ENCODE measurements around the gene RASD1.

RASD1 gene

DNA sequence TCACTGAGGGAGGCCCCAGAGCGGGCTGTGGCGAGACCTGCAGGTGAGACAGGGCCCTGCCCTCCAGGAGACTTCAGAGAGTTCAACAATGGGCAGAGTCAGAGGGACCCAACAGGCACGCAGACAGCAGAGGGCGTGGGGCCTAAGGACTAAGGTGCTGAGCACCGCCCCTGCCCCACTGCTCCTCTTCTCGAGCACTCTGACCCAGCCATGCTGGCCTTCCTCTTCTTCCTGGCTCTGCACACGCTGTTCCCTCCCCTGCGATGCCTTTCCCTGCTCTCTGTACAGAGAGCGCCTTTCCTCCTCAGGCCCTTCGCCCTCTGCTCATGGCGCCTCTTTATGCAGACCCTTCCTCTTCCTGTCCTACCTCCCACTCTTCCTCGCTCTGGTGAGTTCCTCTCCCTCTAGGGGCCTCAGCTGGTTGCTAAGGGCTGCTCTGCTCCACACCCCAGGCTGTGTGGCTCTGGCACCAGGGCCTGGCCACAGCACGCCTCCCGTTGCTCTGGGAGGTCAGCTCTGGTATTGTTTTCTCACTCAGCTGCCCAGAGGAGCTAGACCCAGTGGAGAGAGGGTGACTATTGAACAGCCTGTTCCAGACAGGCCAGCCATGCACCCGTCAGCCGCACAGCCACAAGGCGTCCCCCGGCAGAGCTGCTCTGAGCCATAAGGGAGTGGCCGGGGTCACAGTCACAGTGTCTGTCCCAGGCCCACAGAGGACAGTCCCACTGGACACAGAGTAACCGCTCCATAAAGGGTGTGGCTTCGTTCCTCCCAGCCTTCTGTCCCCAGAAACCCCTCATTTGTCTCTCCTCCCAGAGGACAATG is 13.6 kb upstream of the RASD1 start:
- no peak for DNase-seq

DNA sequence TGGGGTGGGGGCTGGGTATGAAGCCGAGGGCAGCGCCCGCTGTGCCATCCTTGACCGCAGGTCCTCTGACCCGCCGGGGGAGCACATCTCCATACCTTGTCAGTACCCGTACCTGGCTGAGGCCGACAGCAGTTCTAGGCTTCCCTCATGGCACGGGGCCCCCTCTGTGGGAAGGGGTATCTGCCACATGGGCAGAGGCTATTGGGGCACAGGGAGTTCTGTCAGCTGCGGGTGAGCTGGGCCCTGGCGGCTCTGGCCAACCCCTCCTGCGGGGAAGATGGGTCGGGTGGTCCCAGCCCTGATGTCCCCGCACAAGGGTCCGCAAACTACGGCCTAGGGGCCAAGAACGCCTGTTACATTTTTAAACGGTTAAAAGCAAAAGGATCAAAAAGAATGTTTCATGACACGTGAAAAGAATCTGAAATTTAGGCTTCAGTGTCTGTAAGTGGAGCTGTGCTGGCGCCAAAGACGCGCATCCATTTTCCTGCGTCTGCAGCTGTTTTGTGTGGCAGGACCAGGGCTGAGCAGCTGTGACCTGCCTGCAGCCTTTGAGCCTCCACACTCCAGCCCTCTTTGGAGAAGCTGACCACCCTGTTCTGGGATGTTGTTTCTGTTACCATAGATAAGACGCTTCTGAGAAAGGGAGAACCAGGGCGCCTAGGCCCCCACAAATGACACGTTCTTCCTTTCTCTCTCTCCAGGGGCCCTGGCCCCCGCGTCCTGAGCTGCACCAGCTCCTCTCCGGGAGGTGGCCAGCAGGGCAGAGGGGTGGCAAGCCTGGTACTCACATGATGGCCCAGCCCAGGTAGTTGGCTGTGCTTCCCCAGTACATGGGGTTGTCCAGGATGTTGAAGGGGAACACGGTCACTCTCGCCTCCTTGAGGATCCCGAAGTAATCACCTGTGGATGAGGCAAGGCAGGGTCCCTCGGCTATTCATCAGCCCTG is 12.7 kb upstream of the RASD1 start:
- DNase-seq: no peak

DNA sequence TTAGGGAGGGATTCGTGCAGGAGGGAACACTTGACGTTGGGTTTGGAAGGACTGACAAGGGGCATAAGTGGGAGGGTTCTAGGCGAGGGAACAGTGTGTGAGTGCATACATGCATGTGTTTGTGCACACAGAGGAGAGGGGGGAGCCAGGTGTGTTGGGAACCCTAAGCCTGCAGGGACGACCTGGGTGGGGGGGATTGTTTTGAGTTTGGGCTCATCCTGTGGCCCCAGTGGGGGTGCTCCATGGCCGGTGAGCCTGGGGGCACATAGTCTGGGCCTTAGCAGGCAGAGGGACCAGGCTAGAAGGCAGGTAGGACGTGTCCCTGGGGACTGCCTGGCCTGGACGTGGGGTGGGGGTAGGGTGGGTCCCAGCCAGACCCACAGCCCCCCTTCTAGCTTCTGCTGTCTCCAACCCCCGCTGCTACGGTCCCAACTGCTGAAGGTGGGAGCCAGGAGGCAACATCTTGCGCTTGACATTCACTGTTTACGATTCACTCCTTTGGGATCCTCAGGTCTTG is 11.9 kb upstream of the RASD1 start:
- no peak for DNase-seq

DNA sequence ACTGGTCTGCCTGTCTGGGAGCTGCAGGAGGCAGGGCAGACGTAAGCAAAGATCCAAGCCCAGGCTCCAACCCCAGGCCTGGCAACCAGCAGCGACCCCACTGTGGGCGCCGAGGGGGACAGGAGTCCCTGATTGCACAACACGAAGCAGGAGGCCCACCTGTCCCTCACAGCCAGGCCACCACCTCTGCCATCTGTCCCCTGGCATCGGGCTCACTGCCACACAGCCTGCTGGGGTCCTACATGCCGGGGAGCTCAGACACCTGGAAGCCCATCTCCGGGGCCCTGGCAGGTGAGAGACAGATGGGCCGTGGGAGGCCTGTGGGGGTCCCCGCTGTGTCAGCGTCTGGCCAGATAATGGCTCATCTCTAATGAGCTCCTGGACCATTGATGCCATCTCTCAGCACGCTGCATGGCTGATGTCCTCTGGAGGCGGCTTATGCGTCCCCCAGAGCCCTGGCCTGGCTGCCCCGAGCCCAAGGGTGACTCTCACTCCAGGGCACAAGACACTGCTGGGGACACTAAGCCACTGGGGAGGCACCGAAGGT is 11.3 kb upstream of the RASD1 start:
- DNase-seq: peak; percentile 83

DNA sequence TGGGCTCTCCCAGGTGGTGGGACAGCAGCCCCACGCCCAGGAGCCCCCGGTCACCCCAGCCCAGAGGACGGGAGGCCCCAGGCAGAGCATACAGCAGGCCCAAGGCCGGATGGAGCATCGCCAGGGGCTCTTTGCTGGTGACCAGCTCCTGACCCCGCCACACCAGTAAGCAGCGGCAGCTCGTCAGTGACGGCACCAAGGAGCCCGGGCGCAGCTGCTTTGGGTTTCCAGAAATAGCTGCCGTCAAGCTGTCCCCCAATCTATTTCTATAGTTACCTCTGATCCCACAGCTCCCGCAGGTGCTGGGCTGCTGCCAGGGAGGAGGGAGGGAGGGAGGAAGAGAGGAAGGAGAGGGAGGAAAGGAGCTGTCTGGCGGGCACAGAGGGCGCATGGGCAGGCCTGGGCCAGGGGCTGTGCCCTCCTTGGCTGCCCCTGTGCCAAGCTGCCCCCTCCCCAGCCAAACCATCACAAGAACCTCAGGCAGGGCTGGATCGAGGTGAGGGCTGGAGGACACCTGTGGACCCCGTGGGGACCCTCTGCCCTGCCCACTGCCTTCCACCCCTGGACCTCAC is 10.8 kb upstream of the RASD1 start:
- peak; percentile 67 for DNase-seq

DNA sequence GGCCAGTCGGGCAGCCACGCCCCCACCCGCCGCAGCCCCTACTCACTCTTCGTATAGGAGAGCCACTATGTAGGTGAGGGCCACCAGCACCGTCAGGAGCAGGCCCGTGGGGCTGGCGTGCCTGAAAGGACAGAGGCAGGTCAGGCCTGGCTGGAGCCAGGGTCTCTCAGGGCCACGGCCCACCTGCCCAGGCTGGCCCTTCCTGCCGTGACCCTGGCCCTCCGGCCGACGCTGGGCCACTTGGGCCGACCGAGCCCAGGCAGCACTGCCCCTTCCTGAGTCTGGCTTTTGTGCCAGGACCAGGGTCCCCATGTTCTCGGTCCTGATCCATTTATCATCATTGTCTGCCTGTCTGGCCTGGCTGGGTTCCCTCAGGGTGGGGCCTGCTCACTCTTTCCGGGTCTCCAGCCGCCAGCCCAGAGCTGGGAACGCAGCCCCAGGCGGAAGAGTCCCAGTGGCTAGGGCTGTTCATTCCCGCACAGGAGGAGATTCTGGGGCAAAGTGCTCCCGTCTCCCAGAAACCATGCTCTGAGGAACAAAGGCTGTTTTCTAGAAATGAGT is 10.1 kb upstream of the RASD1 start:
- no peak for DNase-seq

DNA sequence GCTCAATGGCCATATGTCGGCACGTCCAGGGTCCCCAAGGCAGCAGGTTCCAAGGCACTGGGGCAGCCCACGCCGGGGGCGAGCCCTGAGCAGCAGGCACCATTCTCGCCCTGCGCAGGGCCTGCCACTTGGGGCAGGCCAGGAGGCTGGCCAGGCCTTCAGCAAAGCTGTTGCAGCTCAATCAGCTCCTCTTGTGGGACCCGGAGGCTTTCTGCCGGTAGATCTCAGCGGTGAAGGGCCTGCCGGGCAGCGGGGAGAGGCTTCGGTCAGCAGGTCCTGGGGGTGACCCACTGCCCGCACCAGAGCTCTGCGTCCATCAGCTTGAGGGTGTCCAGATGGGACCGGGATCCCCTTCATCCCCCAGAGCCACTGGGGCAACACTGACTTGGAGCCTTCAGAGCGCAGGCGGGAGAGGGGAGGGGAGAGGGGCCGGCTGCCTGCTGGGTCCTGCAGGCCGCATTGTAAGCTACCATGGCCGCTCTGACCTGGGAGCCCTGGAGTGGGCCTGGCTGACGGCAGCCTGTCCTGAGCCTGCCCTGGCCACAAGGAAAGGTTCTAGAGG is 9.5 kb upstream of the RASD1 start:
- DNase-seq: no peak

DNA sequence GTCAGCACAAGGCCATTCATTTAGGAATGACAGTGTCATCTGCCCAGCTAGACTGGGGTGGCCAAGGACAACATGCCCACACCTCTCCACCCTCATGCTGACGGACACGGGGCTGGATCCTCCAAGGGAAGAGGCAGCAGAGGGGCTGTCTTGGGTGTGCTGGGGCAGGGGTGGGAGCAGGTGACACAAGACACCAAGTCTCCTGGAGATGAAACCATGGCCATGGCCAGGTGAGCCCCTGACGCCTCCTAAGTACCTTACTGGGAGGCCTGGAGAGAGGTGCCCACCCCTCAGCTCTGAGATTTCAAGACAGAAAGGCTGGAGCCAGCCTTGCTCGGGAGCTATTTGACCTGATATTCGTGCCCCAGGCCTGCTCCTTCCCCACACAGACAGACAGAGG is 9.0 kb upstream of the RASD1 start:
- DNase-seq: no peak

DNA sequence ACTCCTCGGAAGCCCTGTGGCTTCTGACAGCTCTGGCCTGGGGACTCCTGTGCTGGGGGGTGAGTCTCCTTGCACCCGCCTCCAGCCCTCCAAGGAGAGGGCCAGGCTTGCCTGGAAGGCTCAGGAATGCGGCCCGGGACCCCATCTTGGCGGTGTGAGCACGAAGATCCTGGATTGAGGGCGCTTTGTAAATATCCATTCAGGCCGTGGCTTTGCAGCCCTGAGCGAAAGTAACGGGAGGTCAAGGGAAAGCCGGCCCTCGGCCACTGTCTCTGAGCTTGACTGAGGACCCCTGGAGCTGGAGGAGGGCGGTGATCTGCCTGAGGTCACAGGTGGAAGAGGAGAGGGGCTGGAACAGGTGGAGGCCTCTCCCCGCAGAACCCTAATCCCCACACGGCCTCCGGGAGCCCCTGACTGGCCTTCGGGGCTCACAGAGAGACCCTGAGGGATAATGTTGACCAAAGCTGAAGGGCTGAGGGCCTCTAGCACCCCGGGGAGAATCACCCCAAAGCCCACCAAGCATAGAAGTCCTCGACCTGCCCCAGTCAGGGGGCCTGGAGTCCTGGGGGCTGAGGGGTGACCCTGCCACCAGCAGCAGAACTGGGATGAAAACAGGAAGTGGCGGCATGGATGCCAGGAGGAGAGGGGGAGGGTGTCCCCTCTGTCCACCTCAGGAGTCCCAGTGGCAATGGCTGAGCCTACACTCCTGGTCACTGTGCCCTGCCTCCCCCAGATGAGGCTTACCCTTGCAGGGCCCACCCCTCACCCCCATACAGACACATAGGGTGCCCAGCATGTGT is 8.3 kb upstream of the RASD1 start:
- no peak for DNase-seq

DNA sequence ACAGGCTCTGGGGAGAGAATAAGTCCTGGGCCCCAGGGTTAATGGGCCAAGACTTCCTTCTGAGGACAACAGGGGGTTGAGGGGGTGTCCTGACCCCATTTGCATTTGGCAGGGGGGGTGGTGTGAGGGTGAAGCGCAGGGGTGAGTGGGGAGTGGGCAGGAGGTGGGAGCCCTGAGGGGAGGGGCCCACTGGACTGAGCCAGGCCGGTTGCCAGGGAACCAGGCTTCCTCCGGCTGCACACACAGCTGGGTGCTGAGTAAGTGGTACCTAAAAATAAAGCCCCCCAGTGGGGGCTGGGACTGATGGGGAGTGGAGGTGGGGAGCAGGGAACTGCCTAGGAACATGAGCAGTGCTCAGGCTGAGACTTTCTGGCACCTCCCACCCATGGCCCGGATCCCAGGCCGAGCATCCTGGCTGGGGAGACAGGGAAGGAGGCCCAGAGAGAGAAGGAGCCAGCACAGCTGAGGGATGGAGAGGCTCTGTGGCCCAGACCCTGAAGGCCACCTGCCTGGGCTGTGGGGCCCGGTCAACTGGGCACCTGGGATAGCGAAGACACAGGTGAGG is 7.5 kb upstream of the RASD1 start:
- peak; percentile 25 for DNase-seq

DNA sequence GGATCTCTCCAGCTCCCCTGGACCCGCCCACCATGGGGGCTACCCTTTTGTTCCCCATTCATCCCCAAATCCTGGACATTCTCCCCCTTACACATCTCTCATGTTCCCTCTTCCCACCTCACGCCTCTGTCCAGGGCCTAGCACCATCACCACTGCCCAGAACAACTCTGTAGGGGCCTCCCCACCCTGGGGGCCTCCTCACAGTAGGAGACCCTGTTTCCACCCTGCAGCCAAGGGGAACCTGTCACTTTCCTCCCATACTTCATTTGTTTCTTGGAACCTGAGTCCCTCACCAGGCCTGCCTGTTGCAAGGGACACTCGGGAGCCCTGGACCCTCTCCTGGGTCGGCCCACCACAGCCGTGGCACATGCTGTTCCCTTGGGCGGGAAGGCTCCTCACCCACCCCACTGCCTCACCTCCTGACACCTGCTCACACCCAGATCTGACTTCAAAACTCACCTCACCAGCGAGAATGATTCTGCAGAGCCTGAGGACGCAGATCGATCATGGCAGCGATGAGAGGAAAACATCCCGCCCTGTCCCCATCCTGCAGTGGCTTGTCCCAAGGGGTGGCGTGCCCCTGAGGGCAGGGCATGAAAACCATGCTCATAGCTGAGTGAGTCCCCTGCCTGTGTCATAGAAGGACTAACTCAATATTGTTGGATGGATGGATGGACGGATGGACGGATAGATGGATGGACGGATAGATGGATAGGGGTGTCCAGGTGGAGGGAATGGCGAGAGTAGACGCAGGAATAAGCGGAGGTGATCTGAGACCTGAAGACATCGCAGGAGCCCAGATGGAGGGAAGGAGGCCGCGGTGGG is 6.8 kb upstream of the RASD1 start:
- DNase-seq: no peak

DNA sequence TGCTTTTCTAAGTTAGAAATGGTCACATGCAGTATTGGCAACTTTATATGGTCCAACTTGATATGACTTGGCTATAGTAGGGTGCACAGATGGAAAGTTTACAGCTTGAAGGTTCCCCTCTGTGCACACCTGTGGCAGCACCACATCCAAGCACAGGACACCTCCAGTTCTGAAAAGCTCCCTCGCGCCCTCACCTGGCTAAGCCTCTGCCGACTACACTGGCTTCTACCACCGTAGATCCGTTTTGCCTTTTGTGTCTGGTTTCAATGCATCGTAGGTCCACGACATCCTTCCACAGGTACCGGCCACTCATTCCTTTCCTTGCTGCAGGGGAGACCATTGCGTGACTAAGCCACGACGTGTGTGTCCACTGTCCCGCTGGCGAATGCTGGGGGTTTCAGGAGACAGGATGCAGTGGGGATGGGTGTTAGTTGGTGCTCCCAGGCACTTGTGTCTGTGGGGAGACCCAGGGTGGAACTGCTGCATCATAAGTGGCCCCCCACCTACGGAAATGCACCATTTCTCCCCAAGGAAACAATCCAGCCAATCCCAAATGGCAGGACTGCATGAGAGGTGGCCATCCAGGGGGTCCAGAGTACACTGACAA is 4.9 kb upstream of the RASD1 start:
- DNase-seq: no peak

DNA sequence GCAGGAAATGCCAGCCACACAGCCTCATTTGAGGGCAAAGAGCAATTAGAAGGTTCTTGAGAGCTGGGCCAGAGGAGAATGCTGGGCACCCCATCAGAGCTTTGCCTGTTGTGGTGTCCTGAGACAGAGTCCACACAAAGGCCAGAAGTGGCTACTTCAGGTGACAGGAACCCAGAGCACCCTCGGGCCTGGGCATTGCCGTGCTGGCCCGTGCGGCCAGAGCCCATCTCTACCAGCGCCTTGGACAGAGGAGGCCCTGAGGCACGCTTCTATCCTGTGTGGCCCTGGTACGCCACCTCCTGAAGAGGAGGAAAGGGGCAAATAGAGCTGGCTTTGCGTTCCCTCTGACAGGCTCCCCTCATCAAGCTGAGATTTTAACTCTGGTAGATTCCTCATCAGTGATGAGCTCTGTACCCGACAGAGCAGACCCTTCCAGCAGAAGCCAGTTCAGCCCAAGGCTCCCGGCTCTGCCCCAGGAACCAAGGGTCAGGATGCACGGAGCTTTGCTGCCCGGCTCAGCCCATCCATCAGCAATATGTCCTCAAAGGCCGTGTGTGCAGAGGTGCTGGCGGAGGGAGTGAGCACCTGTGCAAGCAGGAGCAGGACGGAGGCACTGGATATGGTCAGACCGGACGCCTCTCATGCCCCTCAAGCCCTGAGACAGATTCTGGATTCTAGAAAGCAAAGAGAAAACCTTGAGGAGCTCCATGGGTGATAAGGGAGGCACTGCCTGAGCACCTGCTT is 3.4 kb upstream of the RASD1 start:
- DNase-seq: no peak

DNA sequence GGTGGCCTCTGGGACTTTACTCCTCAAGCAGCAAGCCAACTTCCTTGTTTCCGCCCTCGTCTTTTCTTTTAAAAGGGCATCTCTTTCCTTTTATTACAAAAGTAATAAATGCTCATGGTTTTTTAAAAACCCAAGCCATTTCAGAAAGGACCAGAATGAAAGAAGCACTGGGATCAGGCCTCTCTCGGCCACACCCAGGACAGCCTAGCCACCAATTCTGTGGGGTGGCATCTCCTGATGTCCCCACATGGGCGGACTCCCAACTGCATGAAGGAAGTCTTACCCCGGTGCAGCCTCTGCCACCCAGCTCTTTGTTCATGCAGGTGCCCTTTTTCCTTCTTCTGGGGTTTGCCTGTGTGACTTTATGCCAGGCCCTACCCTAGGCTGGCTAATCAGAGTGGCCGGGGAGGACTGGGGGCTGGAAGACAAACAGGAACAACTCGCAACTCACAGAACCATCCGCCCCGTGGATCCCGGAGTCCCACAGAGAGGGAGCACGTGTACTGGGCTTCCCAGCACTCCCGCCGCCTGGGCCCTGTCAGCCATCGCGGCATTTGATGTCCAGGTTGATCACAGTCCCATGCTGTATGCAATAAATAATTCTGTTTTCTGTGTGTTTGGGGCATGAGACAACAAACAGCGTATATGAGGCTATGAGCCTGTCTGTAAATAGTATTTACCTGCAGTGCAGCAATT is 2.6 kb upstream of the RASD1 start:
- DNase-seq: no peak

DNA sequence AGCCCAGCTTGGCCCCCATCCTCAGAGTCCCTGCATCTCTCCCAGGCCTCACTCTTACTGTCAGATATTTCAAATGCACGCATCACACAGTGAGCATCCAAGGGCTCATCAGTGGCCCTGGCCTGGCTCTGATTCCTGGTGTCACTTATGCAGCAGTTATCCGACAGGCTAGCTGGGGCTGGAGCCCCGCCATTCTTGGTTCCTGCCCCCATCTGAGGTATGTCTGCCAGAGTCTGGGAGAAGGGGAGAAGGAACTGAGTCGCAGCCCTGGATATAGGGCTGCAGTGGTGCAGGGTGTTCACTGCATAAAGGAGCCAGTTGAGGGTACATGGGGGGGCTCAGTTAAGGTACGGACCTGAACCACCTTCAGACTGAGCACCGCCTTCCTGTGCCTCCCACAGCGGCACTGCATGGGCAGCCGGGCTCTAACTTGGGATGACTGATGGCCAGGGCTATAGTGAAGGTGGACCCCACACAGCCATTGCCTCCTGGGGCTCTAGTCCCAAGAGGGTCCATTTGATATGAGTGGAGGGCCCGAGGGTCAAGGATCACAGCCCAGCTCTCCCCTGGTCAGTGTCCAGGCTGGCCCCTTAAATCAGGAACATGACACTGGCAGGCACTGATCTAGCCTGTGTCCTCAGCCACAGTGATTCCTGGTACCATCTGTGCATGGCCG is 1.8 kb upstream of the RASD1 start:
- no peak for DNase-seq

DNA sequence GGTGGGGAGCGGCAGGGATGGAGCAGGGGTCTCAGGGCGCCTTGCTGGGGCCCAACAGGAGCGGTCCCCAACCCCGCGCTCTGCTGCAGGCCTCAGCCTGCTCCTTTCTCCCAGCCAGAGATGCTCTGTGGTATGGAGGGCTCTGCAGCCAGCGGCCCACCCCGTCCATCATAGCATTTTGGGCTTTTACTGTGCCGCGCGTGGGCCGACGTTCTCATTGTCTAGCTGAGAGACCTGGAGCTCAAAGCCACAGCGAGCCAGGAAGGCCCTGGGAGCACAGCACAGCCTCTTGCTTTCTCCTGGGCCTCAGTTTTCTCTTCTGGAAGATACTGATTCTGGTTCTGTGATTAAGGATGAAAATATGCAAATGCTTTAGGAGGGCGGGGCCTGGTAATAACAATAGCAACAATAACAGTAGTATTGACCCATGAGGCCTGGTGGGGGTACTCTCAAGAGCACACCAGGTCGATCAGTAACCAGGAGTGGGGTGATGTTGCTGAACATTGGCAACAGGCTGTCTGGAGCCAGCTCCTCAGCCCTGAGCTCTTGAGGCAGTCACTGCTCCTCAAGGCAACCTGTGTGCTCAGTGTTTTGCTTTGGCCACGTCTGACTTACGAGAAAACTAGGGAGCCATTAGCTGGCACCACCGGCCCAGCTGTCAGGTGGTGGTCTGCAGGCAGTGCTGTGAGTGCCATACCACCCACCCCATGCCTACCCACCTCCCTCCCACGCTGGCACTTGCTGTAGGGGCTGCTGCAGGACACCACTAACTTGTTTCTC is 1.1 kb upstream of the RASD1 start:
- DNase-seq: no peak

Data from NCI-H146 (cell line).